ENCODE results near the gene C1orf210. TPM values are rescaled to one million over a fixed set of nuclear protein-coding genes. Genes with fewer than 3 reads are reported as not detected.

C1orf210 gene
- total RNA-seq, 6 donors from 2014 or later = 12.5 to 38.3 (median 27.1) TPM

DNA sequence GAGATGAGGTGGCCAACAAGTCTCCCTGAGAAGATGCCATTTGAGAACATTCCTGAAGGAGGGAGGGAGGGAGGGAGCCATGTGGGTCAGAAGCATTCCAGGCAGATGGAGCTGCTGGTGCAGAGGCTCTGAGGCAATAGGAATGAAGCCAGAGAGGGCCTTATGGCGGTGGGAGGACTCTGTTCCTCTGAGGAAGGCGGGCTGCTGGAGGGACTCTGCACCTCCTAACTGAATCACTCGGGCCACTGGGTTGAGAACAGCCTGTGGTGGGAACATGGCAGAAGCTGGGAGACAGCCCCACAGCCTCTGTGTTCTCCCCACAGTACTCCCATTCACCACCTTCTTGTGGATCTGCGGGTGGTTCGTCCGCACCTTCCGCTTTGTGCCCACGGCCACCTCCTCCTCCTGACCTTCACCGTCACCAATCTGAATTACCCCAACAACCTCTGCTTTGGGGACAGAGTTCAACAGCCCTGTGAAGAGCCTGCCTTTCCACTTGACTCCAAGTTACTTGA lies 18.0 kb downstream of the C1orf210 start:
- Histone ChIP-seq H3K27me3 (no peaks in the 10 kb centered on the region), H3K4me1 (peaks cover 21 to 38% (median 27%) of the 10 kb centered on the region in 4 donors), H3K36me3 (peaks cover 0 to 3% (median 0%) of the 10 kb centered on the region in 4 donors), H3K9me3 (no peaks in the 10 kb centered on the region), H3K27ac (peak overlapping the region in 3 of 4 donors; percentile 21 to 77 (median 70)), H3K4me3 (no peak overlapping the region)
- ATAC-seq (ENCODE audit: low FRiP score in 2 of 2) (no peak), DNase-seq (peak in 1 of 2 donors; percentile 69)
- TF ChIP-seq POLR2A (IDR thresholded peaks at IDR 0.05) (peak in 1 of 4 donors; percentile 33), EP300 (IDR thresholded peaks at IDR 0.05) (no peak), POLR2AphosphoS5 (IDR thresholded peaks at IDR 0.05) (no peak)
- TF ChIP-seq, protein P1, sequence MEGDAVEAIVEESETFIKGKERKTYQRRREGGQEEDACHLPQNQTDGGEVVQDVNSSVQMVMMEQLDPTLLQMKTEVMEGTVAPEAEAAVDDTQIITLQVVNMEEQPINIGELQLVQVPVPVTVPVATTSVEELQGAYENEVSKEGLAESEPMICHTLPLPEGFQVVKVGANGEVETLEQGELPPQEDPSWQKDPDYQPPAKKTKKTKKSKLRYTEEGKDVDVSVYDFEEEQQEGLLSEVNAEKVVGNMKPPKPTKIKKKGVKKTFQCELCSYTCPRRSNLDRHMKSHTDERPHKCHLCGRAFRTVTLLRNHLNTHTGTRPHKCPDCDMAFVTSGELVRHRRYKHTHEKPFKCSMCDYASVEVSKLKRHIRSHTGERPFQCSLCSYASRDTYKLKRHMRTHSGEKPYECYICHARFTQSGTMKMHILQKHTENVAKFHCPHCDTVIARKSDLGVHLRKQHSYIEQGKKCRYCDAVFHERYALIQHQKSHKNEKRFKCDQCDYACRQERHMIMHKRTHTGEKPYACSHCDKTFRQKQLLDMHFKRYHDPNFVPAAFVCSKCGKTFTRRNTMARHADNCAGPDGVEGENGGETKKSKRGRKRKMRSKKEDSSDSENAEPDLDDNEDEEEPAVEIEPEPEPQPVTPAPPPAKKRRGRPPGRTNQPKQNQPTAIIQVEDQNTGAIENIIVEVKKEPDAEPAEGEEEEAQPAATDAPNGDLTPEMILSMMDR (IDR thresholded peaks at IDR 0.05) = no peak
- WGBS, 2 donors = 61 to 76% methylated on average over 9 of the region's 9 CpGs

DNA sequence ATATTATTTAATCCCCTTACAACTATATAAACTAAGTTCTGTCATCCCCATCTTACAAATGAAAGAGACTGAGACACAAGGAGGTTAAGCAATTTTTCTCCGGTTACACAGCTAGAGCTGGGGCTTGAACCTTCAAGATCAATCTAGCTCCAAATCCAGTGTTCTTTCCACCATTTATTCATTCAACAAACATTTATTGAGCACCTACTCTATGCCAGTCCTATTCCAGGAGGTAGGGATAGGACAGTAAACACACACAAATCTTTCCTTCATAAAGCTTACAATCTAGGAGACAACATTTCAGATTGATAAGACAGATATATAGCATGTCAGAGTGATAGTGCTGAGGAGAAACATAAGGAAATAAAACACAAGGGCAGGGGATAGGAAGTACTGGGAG lies 18.5 kb downstream of the C1orf210 start:
- no peak for DNase-seq
- Histone ChIP-seq H3K4me3 (no peak overlapping the region), H3K9me3 (no peaks in the 10 kb centered on the region), H3K27me3 (no peaks in the 10 kb centered on the region), H3K27ac (peak overlapping the region in 2 of 4 donors; percentile 70 to 77), H3K4me1 (peaks cover 16 to 37% (median 25%) of the 10 kb centered on the region in 4 donors), H3K36me3 (no peaks in the 10 kb centered on the region)
- WGBS, 2 donors = 86 to 100% methylated on average over 1 of the region's 1 CpG
- no peak for ATAC-seq (ENCODE audit: low FRiP score in 2 of 2)
- TF ChIP-seq EP300 (IDR thresholded peaks at IDR 0.05) (no peak), POLR2A (IDR thresholded peaks at IDR 0.05) (no peak), POLR2AphosphoS5 (IDR thresholded peaks at IDR 0.05) (no peak)
- TF ChIP-seq, protein P1 (IDR thresholded peaks at IDR 0.05) = no peak

DNA sequence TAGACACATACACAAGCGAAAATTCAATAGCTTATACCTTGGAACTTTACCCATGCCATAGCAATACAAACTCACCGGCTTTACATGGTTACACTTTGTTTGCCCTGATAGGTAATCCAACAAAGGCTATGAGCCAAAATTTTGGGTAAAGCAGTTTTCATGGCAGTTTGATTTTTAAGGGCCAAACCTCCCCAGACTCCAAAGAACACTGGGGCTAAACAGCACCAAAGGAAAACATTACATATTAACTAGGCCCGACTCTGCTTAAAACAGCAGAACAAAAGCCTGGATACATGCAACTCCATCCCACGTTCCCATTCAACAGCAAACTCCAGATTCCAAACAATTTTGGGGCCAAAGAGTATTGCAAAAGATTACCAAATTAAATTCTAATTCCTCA lies 19.9 kb downstream of the C1orf210 start:
- ATAC-seq (ENCODE audit: low FRiP score in 2 of 2) (no peak), DNase-seq (no peak)
- Histone ChIP-seq H3K27me3 (no peaks in the 10 kb centered on the region), H3K36me3 (no peaks in the 10 kb centered on the region), H3K4me3 (no peak overlapping the region), H3K4me1 (peaks cover 2 to 22% (median 13%) of the 10 kb centered on the region in 4 donors), H3K27ac (no peak overlapping the region), H3K9me3 (no peaks in the 10 kb centered on the region)
- TF ChIP-seq POLR2AphosphoS5 (IDR thresholded peaks at IDR 0.05) (no peak), POLR2A (IDR thresholded peaks at IDR 0.05) (no peak), EP300 (IDR thresholded peaks at IDR 0.05) (no peak)
- TF ChIP-seq, protein P1 (IDR thresholded peaks at IDR 0.05) = no peak
- 67 to 72% methylated on average over 4 of the region's 4 CpGs for WGBS, 2 donors

DNA sequence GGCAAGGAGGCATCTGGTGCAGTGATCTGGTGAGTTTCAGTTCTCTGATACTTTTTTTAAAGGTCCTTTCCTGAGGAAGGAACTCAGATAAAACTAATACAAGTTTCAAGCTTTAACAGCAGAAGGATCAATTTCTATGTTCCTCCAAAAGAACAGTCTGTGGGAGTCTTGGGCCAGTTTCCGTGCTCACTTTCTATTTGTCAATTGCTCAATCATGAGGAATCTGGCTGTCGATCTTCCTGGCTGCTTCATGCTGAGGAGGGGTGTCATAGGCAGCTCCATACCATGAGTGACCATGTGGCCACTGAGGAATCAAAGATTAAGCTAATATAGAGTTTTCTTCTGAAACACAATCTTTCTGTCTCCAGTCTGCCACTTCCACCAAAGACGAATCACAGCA lies 27.0 kb downstream of the C1orf210 start:
- TF ChIP-seq, protein P1 (IDR thresholded peaks at IDR 0.05) = no peak
- TF ChIP-seq POLR2AphosphoS5 (IDR thresholded peaks at IDR 0.05) (no peak), EP300 (IDR thresholded peaks at IDR 0.05) (no peak), POLR2A (IDR thresholded peaks at IDR 0.05) (no peak)
- no peak for ATAC-seq (ENCODE audit: low FRiP score in 2 of 2)
- DNase-seq = no peak
- Histone ChIP-seq H3K9me3 (no peaks in the 10 kb centered on the region), H3K27ac (peak overlapping the region in 2 of 4 donors; percentile 63 to 67), H3K4me3 (no peak overlapping the region), H3K27me3 (no peaks in the 10 kb centered on the region), H3K36me3 (no peaks in the 10 kb centered on the region), H3K4me1 (peaks cover 0 to 16% (median 6%) of the 10 kb centered on the region in 4 donors)
- WGBS, 2 donors = 69 to 76% methylated on average over 3 of the region's 3 CpGs
